Measurements from ENCODE around the gene ZFP92.

Gene ZFP92

GRCh38 chrX:153457827-153458466 is 46.7 kb downstream of the ZFP92 start:
- no peak for DNase-seq

DNA sequence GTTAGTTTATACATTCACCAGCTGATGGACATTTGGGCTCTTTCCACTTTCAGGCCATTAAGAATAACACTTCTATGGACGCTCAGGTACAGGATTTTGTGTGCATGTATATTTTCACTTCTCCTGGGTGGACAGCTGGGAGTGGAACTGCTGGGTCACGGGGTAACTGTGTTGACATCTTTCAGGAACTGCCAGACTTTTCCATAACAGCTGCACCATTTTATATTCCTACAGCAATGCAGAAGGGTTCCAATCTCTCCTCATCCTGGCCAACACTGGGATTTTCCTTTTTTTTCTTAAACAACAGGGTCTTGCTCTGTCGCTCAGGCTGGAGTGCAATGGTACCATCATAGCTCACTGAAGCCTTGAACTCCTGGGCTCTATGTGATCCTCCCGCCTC is 47.2 kb downstream of the ZFP92 start:
- no peak for DNase-seq

DNA sequence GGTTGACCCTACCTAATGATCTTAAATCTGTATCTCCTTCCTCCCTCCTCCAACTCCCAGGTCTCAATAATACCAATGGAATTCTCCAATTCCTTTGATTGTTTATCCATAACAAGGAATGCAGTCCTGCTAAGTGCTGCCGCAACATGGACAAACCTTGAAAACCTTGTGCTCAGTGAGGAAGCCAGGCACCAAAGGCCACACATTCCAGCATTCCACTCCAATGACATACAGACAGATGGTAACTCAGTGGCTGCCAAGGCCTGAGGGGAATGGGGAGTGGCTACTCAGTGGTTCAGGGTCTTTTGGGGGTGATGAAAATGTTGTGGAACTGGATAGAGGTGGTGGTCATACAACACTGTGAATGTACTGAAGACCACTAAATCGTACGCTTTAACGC is 48.7 kb downstream of the ZFP92 start:
- no peak for DNase-seq

DNA sequence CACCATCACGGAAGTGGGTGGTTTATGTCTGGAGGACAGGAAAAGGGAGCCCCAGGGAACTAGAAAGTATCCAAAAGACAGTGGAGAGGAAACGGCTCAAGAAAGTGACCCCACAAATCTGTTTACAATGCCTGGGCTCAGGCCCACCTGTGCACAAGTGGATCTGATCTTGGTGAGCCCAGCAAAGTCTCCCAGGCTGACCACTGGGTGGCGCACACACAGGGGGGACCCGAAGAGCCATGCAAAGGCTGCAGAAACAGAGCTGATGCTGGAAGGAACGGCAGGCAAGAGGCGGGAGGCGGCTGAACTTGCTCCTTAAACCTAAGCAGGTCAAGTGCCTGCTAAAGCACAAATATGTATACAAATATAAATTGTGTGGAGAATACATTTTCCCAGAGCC is 49.6 kb downstream of the ZFP92 start:
- DNase-seq: peak; percentile 6 to 8
